ENCODE results near the gene SORCS1.

GRCh38 chr10:106958589-106959361, 205.7 kb downstream of the SORCS1 start:
- TF ChIP-seq POLR2A (IDR thresholded peaks at IDR 0.05) (no peak), POLR2AphosphoS5 (IDR thresholded peaks at IDR 0.05) (no peak)
- TF ChIP-seq, protein P1, sequence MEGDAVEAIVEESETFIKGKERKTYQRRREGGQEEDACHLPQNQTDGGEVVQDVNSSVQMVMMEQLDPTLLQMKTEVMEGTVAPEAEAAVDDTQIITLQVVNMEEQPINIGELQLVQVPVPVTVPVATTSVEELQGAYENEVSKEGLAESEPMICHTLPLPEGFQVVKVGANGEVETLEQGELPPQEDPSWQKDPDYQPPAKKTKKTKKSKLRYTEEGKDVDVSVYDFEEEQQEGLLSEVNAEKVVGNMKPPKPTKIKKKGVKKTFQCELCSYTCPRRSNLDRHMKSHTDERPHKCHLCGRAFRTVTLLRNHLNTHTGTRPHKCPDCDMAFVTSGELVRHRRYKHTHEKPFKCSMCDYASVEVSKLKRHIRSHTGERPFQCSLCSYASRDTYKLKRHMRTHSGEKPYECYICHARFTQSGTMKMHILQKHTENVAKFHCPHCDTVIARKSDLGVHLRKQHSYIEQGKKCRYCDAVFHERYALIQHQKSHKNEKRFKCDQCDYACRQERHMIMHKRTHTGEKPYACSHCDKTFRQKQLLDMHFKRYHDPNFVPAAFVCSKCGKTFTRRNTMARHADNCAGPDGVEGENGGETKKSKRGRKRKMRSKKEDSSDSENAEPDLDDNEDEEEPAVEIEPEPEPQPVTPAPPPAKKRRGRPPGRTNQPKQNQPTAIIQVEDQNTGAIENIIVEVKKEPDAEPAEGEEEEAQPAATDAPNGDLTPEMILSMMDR (IDR thresholded peaks at IDR 0.05): no peak

All from prostate gland (tissue), 2 donors.